Nephron progenitor cell (in vitro differentiated cells): ENCODE results near the gene KCNK16.

ENCODE experiments used
- DNase-seq: peaks from one replicate; pipeline ENCODE4 v3.0.0; 2021
- H3K27ac Mint-ChIP-seq: 2 replicates; pipeline ENCODE4 v1.8.0; 2021; ENCODE audit warnings: mild to moderate bottlenecking, moderate library complexity, mixed read lengths
- H3K27me3 Mint-ChIP-seq: 2 replicates; pipeline ENCODE4 v1.8.0; 2021; ENCODE audit warnings: mild to moderate bottlenecking, low read depth, mixed read lengths; ENCODE audit not compliant: poor library complexity
- H3K36me3 Mint-ChIP-seq: 2 replicates; pipeline ENCODE4 v1.8.0; 2021; ENCODE audit warnings: low read depth, mixed read lengths
- H3K4me1 Mint-ChIP-seq: 2 replicates; pipeline ENCODE4 v1.8.0; 2021; ENCODE audit warnings: mixed read lengths
- H3K4me3 Mint-ChIP-seq: 2 replicates; pipeline ENCODE4 v1.8.0; 2021; ENCODE audit warnings: mild to moderate bottlenecking, moderate library complexity, mixed read lengths
- H3K9me3 Mint-ChIP-seq: 2 replicates; pipeline ENCODE4 v1.8.0; 2021; ENCODE audit warnings: mild to moderate bottlenecking, moderate library complexity, mixed read lengths
- TF ChIP-seq, protein P1 (sequence below): fragments of 200-600 bp; sonication (generic); IDR thresholded peaks from 2 replicates; pipeline ENCODE4 v1.5.0; 2021; ENCODE audit warnings: antibody characterized with exemption

The KCNK16 gene

DNA sequence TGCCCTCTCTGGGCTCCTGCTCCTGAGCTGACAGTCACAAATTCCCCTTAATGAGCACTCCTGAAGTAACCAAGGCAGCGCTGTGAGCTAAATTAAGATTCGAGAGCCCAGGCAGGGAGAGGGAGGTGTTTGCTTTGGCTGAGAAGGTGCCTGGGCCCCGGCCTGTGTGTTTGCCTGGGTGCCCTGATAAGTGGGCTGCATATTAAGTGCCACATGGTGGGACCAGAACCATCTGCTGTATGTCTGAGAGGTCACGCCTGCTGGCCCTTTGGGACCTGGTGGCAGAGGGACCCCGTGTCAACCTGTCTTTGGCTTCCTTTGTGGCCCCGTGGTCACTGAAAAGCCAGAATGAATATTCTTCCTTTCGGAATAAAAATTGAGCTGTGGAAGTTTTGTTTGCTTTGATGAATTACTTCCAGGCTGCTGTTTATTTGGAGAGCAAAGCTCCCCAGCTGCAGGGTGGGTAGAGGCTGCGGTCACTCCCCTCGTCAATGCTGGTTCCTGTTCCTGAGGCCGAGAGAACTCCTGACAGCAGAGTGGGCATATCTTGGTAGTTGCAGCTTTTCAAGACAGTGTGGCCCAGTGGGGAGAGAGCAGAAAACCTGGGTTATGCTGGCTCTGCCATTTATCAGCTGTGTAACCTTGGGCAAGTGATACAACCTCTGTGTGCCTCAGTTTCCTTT is 17.5 kb upstream of the KCNK16 start:
- DNase-seq = no peak
- TF ChIP-seq, protein P1, sequence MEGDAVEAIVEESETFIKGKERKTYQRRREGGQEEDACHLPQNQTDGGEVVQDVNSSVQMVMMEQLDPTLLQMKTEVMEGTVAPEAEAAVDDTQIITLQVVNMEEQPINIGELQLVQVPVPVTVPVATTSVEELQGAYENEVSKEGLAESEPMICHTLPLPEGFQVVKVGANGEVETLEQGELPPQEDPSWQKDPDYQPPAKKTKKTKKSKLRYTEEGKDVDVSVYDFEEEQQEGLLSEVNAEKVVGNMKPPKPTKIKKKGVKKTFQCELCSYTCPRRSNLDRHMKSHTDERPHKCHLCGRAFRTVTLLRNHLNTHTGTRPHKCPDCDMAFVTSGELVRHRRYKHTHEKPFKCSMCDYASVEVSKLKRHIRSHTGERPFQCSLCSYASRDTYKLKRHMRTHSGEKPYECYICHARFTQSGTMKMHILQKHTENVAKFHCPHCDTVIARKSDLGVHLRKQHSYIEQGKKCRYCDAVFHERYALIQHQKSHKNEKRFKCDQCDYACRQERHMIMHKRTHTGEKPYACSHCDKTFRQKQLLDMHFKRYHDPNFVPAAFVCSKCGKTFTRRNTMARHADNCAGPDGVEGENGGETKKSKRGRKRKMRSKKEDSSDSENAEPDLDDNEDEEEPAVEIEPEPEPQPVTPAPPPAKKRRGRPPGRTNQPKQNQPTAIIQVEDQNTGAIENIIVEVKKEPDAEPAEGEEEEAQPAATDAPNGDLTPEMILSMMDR = no peak
- no peaks in the 10 kb centered on the region for H3K9me3 Mint-ChIP-seq
- H3K4me1 Mint-ChIP-seq = peaks cover 34% of the 10 kb centered on the region
- H3K36me3 Mint-ChIP-seq = no peaks in the 10 kb centered on the region
- H3K4me3 Mint-ChIP-seq = peak overlapping the region; percentile 30
- H3K27ac Mint-ChIP-seq = peak overlapping the region; percentile 70
- peaks cover 7% of the 10 kb centered on the region for H3K27me3 Mint-ChIP-seq

DNA sequence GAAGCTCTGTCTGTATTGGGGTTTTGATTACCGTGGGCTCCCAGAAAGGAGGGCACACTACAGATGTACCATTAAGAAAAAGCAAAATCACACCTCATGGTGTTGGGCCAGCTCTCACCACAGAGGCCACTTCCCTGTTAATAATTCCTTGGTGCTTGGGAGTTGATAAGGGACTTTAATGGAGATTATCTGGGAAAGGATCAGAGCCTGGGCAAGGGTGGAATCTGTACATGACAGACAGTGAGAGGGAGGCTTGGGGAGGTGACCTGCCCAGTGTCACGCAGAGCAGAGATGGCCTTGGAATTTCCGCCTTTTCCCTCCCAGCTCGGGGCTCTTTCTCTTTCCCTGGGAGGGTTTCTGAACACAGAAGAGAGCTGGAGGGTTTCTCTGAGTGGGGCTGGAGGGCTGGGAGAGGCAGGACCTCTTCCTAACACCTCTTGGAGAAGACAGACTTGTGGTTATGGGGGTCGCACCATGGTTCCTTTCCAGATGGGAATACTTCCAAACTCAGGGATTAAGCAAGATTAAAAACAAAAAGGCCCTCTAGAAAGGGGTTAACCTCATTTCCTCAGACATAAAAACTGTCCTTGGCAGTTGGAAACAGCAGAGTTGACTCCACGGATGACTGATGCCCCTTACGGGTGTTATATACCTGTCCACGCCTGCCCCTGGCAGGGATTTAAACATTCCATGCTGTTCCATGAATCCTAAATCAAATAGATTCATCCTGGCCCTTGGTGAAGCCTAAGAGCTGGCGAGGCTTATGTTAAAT is 16.8 kb upstream of the KCNK16 start:
- TF ChIP-seq, protein P1 = no peak
- Mint-ChIP-seq H3K9me3 (no peaks in the 10 kb centered on the region), H3K36me3 (no peaks in the 10 kb centered on the region), H3K27ac (peak overlapping the region; percentile 70), H3K4me1 (peaks cover 27% of the 10 kb centered on the region), H3K4me3 (peak overlapping the region; percentile 30), H3K27me3 (peaks cover 7% of the 10 kb centered on the region)
- DNase-seq = no peak

DNA sequence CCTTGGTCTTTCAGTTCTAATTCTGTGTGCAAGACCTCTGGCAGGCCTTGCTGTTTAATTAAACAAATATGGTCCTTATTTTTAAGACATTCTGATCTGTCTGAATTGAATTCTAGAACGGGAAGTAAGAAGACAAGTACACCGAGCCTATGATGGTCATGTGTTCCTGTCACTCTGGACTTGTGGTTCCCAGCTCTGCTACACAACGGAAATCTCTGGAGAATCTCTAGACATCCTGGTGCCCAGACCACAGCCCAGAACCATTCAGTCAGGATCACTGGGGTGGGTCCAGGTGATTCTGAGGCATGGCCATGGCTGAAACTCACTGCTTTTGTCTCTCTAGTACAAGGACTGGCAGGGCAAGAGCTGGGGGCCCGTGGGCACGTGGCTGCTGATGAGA is 15.9 kb upstream of the KCNK16 start:
- no peak for DNase-seq
- H3K36me3 Mint-ChIP-seq = no peaks in the 10 kb centered on the region
- H3K4me1 Mint-ChIP-seq = peaks cover 26% of the 10 kb centered on the region
- no peaks in the 10 kb centered on the region for H3K9me3 Mint-ChIP-seq
- TF ChIP-seq, protein P1 = no peak
- no peak overlapping the region for H3K4me3 Mint-ChIP-seq
- H3K27ac Mint-ChIP-seq = no peak overlapping the region
- peaks cover 10% of the 10 kb centered on the region for H3K27me3 Mint-ChIP-seq

DNA sequence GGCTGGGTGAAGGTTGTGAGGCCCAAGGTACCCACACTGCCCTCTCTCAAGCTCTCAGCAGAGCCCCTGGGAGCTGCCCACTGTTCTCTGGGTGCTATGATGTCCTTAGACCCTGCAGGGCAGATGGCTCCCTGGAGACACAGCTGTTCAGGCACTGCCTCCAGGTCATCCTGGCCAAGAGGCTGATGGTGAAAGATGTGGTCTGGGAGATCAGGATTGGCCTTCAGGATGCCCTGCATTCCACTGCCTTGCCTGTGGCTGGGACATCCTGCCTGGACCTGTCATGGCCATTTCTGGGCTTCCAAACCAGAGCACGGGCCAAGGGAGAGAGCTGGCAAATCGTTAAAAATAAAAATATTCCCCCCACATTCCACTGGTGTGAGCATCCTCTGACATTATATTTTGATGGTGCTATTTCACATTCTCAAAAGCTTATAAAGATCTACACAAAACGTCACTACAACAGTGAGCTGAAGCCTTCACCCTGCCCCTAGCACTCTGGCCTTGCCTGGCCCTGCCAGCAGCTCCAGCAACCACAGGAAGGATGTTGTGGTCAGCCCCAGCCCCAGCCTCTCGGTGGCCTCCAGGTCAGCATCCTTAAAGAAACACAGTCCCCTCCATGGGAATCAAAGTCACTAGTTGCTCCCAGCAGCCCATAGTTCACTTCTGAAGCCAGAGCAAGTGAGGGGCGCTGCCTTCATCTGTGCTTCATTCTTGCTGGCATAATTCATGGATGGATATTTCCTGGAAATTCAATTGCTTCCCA is 13.5 kb upstream of the KCNK16 start:
- TF ChIP-seq, protein P1 = no peak
- H3K4me1 Mint-ChIP-seq = peaks cover 26% of the 10 kb centered on the region

DNA sequence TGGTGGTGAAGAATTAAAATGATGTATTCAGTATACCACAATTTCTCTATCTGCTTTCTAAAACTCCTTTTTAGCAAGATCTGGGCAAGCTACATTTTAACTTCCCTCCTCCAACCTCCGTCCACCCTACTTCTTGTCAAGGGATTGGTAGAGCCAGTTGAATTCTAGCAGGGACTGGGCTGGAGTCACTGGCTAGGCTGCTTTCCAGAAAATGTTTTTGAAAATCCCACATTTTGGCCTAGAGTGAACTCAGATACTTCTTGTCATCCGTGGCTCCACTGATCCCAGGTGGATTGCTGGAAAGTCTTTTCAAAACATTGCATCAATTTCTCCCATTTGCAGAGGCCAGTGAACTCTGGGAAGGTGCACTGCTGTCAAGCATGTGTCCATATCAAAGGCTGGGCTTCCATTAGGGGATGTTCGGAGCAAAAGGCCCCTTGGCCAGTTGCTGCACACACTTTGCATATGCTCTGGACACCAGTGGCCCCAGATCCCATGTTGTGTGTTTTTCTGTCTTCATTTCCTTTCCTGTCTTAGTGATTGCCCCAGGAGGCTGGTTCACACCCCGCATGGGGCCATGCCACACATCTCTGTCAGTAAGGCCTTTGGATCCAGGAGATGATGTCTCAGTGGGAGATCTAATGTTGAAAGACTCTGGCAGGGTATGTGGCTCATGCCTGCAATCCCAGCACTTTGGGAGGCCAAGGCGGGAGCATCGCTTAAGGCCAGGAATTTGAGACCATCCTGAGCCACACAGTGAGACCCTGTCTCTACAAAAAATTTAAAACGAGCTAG is 11.3 kb upstream of the KCNK16 start:
- no peak for DNase-seq

More for the DNA sequence above, 13.5 kb upstream of the KCNK16 start:
- Mint-ChIP-seq H3K4me3 (no peak overlapping the region), H3K36me3 (no peaks in the 10 kb centered on the region), H3K27me3 (peaks cover 27% of the 10 kb centered on the region), H3K27ac (no peak overlapping the region), H3K9me3 (no peaks in the 10 kb centered on the region)
- DNase-seq = no peak

More for the DNA sequence above, 11.3 kb upstream of the KCNK16 start:
- TF ChIP-seq, protein P1 = no peak
- no peak overlapping the region for H3K4me3 Mint-ChIP-seq
- H3K36me3 Mint-ChIP-seq = no peaks in the 10 kb centered on the region
- no peaks in the 10 kb centered on the region for H3K9me3 Mint-ChIP-seq
- H3K27me3 Mint-ChIP-seq = peaks cover 41% of the 10 kb centered on the region
- H3K4me1 Mint-ChIP-seq = peaks cover 26% of the 10 kb centered on the region
- H3K27ac Mint-ChIP-seq = no peak overlapping the region
